A549 (cell line): ENCODE data around the gene PCNX2. TPM values are rescaled to one million over a fixed set of nuclear protein-coding genes. Genes with fewer than 3 reads are reported as not detected.
A peak's percentile ranks its signal among the peaks of the same experiment; 100 is the strongest.

Source experiments
- ATAC-seq, 2 experiments: fragments of 200-7000 bp in 1 of 2; fragments of >200 bp in 1 of 2; cut with Nextera tagmentation in 1 of 2; cut with Tn5 transposase in 1 of 2; 3 replicates each; pipeline versions ENCODE4 v1.8.0 to v1.9.1; 2018 to 2020; ENCODE audit warnings: mild to moderate bottlenecking in 1 of 2, moderate library complexity in 1 of 2
- CTCF ChIA-PET: fragments of 300-600 bp; sonication (Branson Sonifier 250); formaldehyde crosslinking; extraction: SDS; loops from one replicate; lab custom pipeline; 2021; ENCODE audit warnings: antibody characterized with exemption, inconsistent platforms; lab: Yijun Ruan, JAX
- POLR2A ChIA-PET: fragments of 350-600 bp; formaldehyde crosslinking; extraction: SDS; loops from one replicate; lab custom pipeline; 2021; ENCODE audit warnings: antibody characterized with exemption, inconsistent platforms; lab: Yijun Ruan, JAX
- DNase-seq, 2 experiments: peaks; one replicate each; pipeline versions ENCODE4 v3.0.0 to v3.0.0-alpha.2; 2011 to 2016; ENCODE audit warnings: low read depth in 1 of 2, low spot score in 1 of 2
- FAIRE-seq: peaks from 2 replicates; lab custom pipeline; 2011; peaks lifted over from hg19 to GRCh38; lab: Jason Lieb, UNC
- H3K27ac ChIP-seq, 2 experiments: fragments of >200 bp; sonication (Bioruptor Twin); formaldehyde crosslinking; 3 replicates each; pipeline ENCODE4 v1.5.1; 2016 to 2017
- H3K4me1 ChIP-seq: fragments of >200 bp; sonication (Bioruptor Twin); formaldehyde crosslinking; 3 replicates; pipeline ENCODE4 v1.6.1; 2016
- H3K4me2 ChIP-seq: fragments of >200 bp; sonication (Bioruptor Twin); formaldehyde crosslinking; 3 replicates; pipeline ENCODE4 v1.6.1; 2016
- H3K4me3 ChIP-seq: fragments of >200 bp; sonication (Bioruptor Twin); formaldehyde crosslinking; 3 replicates; pipeline ENCODE4 v1.5.1; 2016
- H3K9me3 ChIP-seq: fragments of >200 bp; sonication (Bioruptor Twin); formaldehyde crosslinking; 3 replicates; pipeline ENCODE4 v1.6.1; 2016
- ATOH8 ChIP-seq: fragments of 250-450 bp; sonication (Bioruptor Pico); IDR thresholded peaks from 2 replicates; pipeline ENCODE4 v1.5.0; 2020; ENCODE audit warnings: low read depth, mild to moderate bottlenecking, moderate library complexity
- CTCF ChIP-seq: fragments of >200 bp; sonication (Bioruptor Twin); formaldehyde crosslinking; IDR thresholded peaks from 3 replicates; pipeline ENCODE4 v1.5.1; 2016
- EHMT2 ChIP-seq: fragments of 200-600 bp; sonication (generic); IDR thresholded peaks from 2 replicates; pipeline ENCODE4 v1.6.1; 2016; ENCODE audit warnings: antibody characterized with exemption, low read depth, mild to moderate bottlenecking, moderate library complexity
- HMGXB4 ChIP-seq: fragments of 250-450 bp; sonication (Bioruptor Pico); IDR thresholded peaks from 2 replicates; pipeline ENCODE4 v1.5.0; 2021; ENCODE audit warnings: mild to moderate bottlenecking, moderate library complexity, borderline replicate concordance
- HOXA7 ChIP-seq: fragments of 250-450 bp; sonication (Bioruptor Pico); IDR thresholded peaks from 2 replicates; pipeline ENCODE4 v1.5.0; 2020; ENCODE audit warnings: mild to moderate bottlenecking, moderate library complexity
- HOXB13 ChIP-seq: fragments of 250-450 bp; sonication (Bioruptor Pico); IDR thresholded peaks from 2 replicates; pipeline ENCODE4 v1.5.0; 2020; ENCODE audit warnings: low read depth, mild to moderate bottlenecking, moderate library complexity
- MAZ ChIP-seq: fragments of 150-350 bp; IDR thresholded peaks from 2 replicates; pipeline ENCODE4 v1.6.1; 2014; ENCODE audit warnings: antibody characterized with exemption, low read depth, low read length, borderline replicate concordance
- MYC ChIP-seq: IDR thresholded peaks from 2 replicates; pipeline ENCODE4 v1.6.1; 2012; ENCODE audit warnings: mild to moderate bottlenecking, inconsistent platforms, low read length, improper control_type of control experiment, borderline replicate concordance
- POLR2A ChIP-seq: IDR thresholded peaks from 2 replicates; pipeline ENCODE4 v1.6.1; 2012; ENCODE audit warnings: mild to moderate bottlenecking, low read length
- POLR2AphosphoS2 ChIP-seq: conservative IDR thresholded peaks from 2 replicates; pipeline ENCODE4 v1.6.1; 2012; ENCODE audit warnings: low read length, improper control_type of control experiment, inconsistent platforms
- RAD21 ChIP-seq, 2 experiments: fragments of >200 bp in 1 of 2; sonication (Bioruptor Twin) in 1 of 2; formaldehyde crosslinking in 1 of 2; IDR thresholded peaks in 1 of 2; conservative IDR thresholded peaks in 1 of 2; 2 replicates in 1 of 2; 3 replicates in 1 of 2; pipeline ENCODE4 v1.6.1; 2012 to 2018; ENCODE audit warnings: inconsistent platforms in 1 of 2
- RCOR1 ChIP-seq: fragments of 150-350 bp; IDR thresholded peaks from 2 replicates; pipeline ENCODE4 v1.6.1; 2014; ENCODE audit warnings: antibody characterized with exemption, low read length, low read depth
- SMC3 ChIP-seq: fragments of >200 bp; sonication (Bioruptor Twin); formaldehyde crosslinking; IDR thresholded peaks from 3 replicates; pipeline ENCODE4 v1.6.1; 2018; ENCODE audit warnings: inconsistent platforms
- SREBF2 ChIP-seq: fragments of 450-650 bp; IDR thresholded peaks from 2 replicates; pipeline ENCODE4 v1.6.1; 2014; ENCODE audit warnings: mild to moderate bottlenecking, moderate library complexity
- TFCP2L1 ChIP-seq: fragments of 250-450 bp; sonication (Bioruptor Pico); IDR thresholded peaks from 2 replicates; pipeline ENCODE4 v1.5.0; 2021; ENCODE audit warnings: mild to moderate bottlenecking
- TP53 ChIP-seq: fragments of 250-450 bp; sonication (Bioruptor Pico); IDR thresholded peaks from 2 replicates; pipeline ENCODE4 v1.5.0; 2021; ENCODE audit warnings: mild to moderate bottlenecking, moderate library complexity
- USF2 ChIP-seq: fragments of 450-650 bp; IDR thresholded peaks from 2 replicates; pipeline ENCODE4 v1.6.1; 2014; ENCODE audit warnings: antibody characterized with exemption
- ZC3H11A ChIP-seq: fragments of 450-650 bp; IDR thresholded peaks from 2 replicates; pipeline ENCODE4 v1.6.1; 2014; ENCODE audit warnings: antibody characterized with exemption, mild to moderate bottlenecking
- ZFP36 ChIP-seq: fragments of 450-650 bp; IDR thresholded peaks from 2 replicates; pipeline ENCODE4 v1.6.1; 2014; ENCODE audit warnings: borderline replicate concordance; ENCODE audit not compliant: partially characterized antibody
- WGBS: methylation state at CpG from one replicate; pipeline ENCODE4 v1.1.6; 2017; ENCODE audit errors: missing lambda C conversion rate; 5-methylcytosine and 5-hydroxymethylcytosine counted together
- polyA plus RNA-seq, 4 experiments: library from polyadenylated mRNA; depleted of rRNA in 3 of 4; stranded (reverse); fragments of >200 nt; fragmentation: RNase III in 1 of 4; extraction: RNeasy Plus Mini Kit Qiagen cat#74134 plus additional on column Dnase treatment in 1 of 4; gene quantifications; 2 replicates in 3 of 4; 3 replicates in 1 of 4; pipeline ENCODE4 v1.2.3, GENCODE V29; 2011 to 2017
- TF ChIP-seq, protein P1 (sequence below): fragments of 200-600 bp; sonication (generic); IDR thresholded peaks from 2 replicates; pipeline ENCODE4 v1.6.1; 2016; ENCODE audit warnings: antibody characterized with exemption, mild to moderate bottlenecking, moderate library complexity

PCNX2 gene
- polyA plus RNA-seq, 2 of the 4 experiments (the other 2 are of a cell fraction), result 8.8 to 27.2 TPM

GRCh38 chr1:233025567-233025966, 270.0 kb downstream of the PCNX2 start:
- peak in 1 of 2 experiments; percentile 39; a peak in 2 of 6 replicates for ATAC-seq
- no peak for FAIRE-seq
- H3K4me1 ChIP-seq, result peaks cover 7% of the 10 kb centered on the region; the same call in 2 of the 3 replicates
- H3K9me3 ChIP-seq, result no peaks in the 10 kb centered on the region
- H3K4me2 ChIP-seq, result no peak overlapping the region
- peak overlapping the region in 1 of 2 experiments; percentile 39; a peak in 2 of 6 replicates for H3K27ac ChIP-seq
- 56% methylated on average over 2 of the region's 2 CpGs for WGBS
- DNase-seq, result no peak
- CTCF ChIA-PET, result interaction anchor here (0.7 to 1.9 kb wide), 5 partner anchors 15 to 219 kb away, joined by 3 to 5 read pairs (median 4); no protein-coding TSS in a partner anchor
- POLR2A ChIA-PET, result no interaction called here
- TF ChIP-seq POLR2AphosphoS2 (no peak), RCOR1 (no peak), USF2 (no peak), TP53 (CRISPR knock-in tag) (no peak), HMGXB4 (CRISPR knock-in tag) (no peak), POLR2A (no peak), HOXB13 (CRISPR knock-in tag) (no peak), RAD21 (conservative IDR thresholded peaks at IDR 0.05 in 1 of 2, IDR thresholded peaks at IDR 0.05 in 1 of 2) (no peak), HOXA7 (no peak), MYC (no peak), SREBF2 (no peak), ZC3H11A (no peak), ATOH8 (CRISPR knock-in tag) (no peak), MAZ (no peak), ZFP36 (no peak)
- TF ChIP-seq, protein P1, sequence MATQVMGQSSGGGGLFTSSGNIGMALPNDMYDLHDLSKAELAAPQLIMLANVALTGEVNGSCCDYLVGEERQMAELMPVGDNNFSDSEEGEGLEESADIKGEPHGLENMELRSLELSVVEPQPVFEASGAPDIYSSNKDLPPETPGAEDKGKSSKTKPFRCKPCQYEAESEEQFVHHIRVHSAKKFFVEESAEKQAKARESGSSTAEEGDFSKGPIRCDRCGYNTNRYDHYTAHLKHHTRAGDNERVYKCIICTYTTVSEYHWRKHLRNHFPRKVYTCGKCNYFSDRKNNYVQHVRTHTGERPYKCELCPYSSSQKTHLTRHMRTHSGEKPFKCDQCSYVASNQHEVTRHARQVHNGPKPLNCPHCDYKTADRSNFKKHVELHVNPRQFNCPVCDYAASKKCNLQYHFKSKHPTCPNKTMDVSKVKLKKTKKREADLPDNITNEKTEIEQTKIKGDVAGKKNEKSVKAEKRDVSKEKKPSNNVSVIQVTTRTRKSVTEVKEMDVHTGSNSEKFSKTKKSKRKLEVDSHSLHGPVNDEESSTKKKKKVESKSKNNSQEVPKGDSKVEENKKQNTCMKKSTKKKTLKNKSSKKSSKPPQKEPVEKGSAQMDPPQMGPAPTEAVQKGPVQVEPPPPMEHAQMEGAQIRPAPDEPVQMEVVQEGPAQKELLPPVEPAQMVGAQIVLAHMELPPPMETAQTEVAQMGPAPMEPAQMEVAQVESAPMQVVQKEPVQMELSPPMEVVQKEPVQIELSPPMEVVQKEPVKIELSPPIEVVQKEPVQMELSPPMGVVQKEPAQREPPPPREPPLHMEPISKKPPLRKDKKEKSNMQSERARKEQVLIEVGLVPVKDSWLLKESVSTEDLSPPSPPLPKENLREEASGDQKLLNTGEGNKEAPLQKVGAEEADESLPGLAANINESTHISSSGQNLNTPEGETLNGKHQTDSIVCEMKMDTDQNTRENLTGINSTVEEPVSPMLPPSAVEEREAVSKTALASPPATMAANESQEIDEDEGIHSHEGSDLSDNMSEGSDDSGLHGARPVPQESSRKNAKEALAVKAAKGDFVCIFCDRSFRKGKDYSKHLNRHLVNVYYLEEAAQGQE, result no peak
- H3K4me3 ChIP-seq, result no peak overlapping the region

GRCh38 chr1:233025157-233025556, 270.4 kb downstream of the PCNX2 start:
- no peaks in the 10 kb centered on the region for H3K9me3 ChIP-seq
- ATAC-seq (peak in 1 of 2 experiments; percentile 88; a peak in 3 of 6 replicates), FAIRE-seq (no peak), DNase-seq (peak; percentile 25 to 55)
- H3K4me3 ChIP-seq, result no peak overlapping the region
- ChIA-PET CTCF (interaction anchor here (1.1 to 1.9 kb wide), 5 partner anchors 15 to 26 kb away, joined by 3 to 5 read pairs (median 4); no protein-coding TSS in a partner anchor), POLR2A (no interaction called here)
- H3K4me2 ChIP-seq, result no peak overlapping the region
- TF ChIP-seq SMC3, result peak; percentile 30; the same call in 2 of the 3 replicates
- TF ChIP-seq TFCP2L1, result no peak
- peak; percentile 24; the same call in 2 of the 3 replicates for TF ChIP-seq CTCF
- TF ChIP-seq RAD21 (conservative IDR thresholded peaks at IDR 0.05 in 1 of 2, IDR thresholded peaks at IDR 0.05 in 1 of 2), result peak; percentile 29 to 52; a peak in 2 of 5 replicates
- TF ChIP-seq EHMT2, result no peak
- peak overlapping the region in 1 of 2 experiments; percentile 39; a peak in 2 of 6 replicates for H3K27ac ChIP-seq
- peaks cover 7% of the 10 kb centered on the region; the same call in 2 of the 3 replicates for H3K4me1 ChIP-seq
- WGBS, result 76% methylated on average over 12 of the region's 12 CpGs
